Karpas-422 (cell line): ENCODE measurements around the gene TTC33. TPM values are rescaled to one million over a fixed set of nuclear protein-coding genes. Genes with fewer than 3 reads are reported as not detected.

ENCODE experiments used
- DNase-seq: peaks from one replicate; pipeline ENCODE4 v3.0.0-alpha.2; 2015
- H2AFZ ChIP-seq: fragments of 200-600 bp; sonication (generic); 2 replicates; pipeline ENCODE4 v1.6.1; 2014; ENCODE audit warnings: antibody characterized with exemption, low read length, mixed read lengths
- H3K27ac ChIP-seq: fragments of 200-600 bp; sonication (generic); 2 replicates; pipeline ENCODE4 v1.5.1; 2014; ENCODE audit warnings: mild to moderate bottlenecking, low read length, moderate library complexity
- H3K27me3 ChIP-seq: fragments of 200-600 bp; sonication (generic); 2 replicates; pipeline ENCODE4 v1.6.1; 2014; ENCODE audit warnings: low read length, mixed read lengths
- H3K36me3 ChIP-seq: fragments of 200-600 bp; sonication (generic); 2 replicates; pipeline ENCODE4 v1.6.1; 2014; ENCODE audit warnings: low read length, mixed read lengths; ENCODE audit not compliant: insufficient read depth
- H3K4me1 ChIP-seq: fragments of 200-600 bp; sonication (generic); 2 replicates; pipeline ENCODE4 v1.6.1; 2014; ENCODE audit warnings: mild to moderate bottlenecking, low read length, mixed read lengths
- H3K4me2 ChIP-seq: fragments of 200-600 bp; sonication (generic); 2 replicates; pipeline ENCODE4 v1.6.1; 2014; ENCODE audit warnings: low read length, low read depth, mild to moderate bottlenecking; ENCODE audit not compliant: poor library complexity, severe bottlenecking
- H3K4me3 ChIP-seq: fragments of 200-600 bp; sonication (generic); 2 replicates; pipeline ENCODE4 v1.5.1; 2014; ENCODE audit warnings: mild to moderate bottlenecking, antibody characterized with exemption, low read length, mixed read lengths
- H3K79me2 ChIP-seq: fragments of 200-600 bp; sonication (generic); 2 replicates; pipeline ENCODE4 v1.6.1; 2014; ENCODE audit warnings: mild to moderate bottlenecking, low read length, mixed read lengths
- H3K9ac ChIP-seq: fragments of 200-600 bp; sonication (generic); 2 replicates; pipeline ENCODE4 v1.6.0; 2014; ENCODE audit warnings: low read length
- H3K9me2 ChIP-seq: fragments of 200-600 bp; sonication (generic), shearing (Covaris generic); replicated peaks from 2 replicates; pipeline ENCODE4 v1.6.0; 2014; ENCODE audit warnings: mild to moderate bottlenecking, low read length, moderate library complexity; ENCODE audit not compliant: insufficient read depth
- H3K9me3 ChIP-seq: fragments of 300-700, 200-600 bp; sonication (generic); 2 replicates; pipeline ENCODE4 v1.6.1; 2014; ENCODE audit warnings: low read length, mixed read lengths
- H4K20me1 ChIP-seq: fragments of 200-600 bp; sonication (generic); 2 replicates; pipeline ENCODE4 v1.6.1; 2014; ENCODE audit warnings: mild to moderate bottlenecking, antibody characterized with exemption, low read length, low read depth; ENCODE audit not compliant: insufficient read depth
- total RNA-seq: library from RNA; depleted of rRNA; stranded (reverse); fragments of >200 nt; shearing (Covaris generic); gene quantifications from 2 replicates; pipeline ENCODE4 v1.2.3, GENCODE V29; 2014; ENCODE audit warnings: low replicate concordance

Gene TTC33
- total RNA-seq, 1 experiment from 2014 or later = 18.5 TPM

DNA sequence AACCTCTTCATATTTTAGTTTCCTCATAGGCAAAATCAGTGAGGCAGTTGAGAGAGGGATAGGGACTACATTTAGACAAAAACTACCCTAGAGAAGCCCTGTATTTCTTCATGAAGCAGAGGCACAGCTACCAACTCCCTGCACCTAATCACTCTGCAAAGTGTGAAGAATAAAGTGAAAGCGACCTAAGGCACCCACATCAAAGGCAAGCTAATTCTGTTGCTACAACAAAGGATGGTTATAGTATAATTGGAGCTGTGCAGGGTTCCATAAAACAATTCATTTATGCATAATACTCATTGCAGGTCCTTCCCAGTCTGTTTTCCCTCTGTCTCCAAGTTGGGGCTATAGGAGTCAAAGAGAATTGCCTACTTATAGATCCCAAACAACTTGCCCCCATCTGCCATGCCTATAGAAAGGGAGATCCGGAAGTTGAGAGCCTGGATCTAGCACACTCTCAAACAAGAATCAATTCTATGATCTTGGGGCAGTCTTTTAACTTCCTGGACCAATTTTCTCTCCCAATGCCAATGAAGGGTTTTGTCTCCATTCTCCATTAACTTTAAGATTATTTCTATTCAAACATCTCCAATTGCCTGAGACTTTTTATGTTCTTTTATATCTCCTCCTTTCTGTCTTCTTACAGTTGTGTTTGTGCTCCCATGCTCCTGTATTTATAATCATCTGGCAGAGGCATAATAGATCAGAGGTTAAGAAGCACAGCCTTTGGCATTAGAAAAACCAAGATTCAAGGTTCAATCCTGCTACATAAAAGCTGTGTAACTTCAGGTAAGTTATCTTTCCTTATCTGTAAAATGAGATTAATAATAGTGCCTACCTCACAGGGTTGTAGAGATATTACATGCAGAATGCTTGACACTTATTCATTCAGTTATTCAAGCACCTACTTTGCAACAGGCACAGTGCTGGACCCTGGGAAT is 132.0 kb downstream of the TTC33 start:
- no peaks in the 10 kb centered on the region for H3K9me3 ChIP-seq

DNA sequence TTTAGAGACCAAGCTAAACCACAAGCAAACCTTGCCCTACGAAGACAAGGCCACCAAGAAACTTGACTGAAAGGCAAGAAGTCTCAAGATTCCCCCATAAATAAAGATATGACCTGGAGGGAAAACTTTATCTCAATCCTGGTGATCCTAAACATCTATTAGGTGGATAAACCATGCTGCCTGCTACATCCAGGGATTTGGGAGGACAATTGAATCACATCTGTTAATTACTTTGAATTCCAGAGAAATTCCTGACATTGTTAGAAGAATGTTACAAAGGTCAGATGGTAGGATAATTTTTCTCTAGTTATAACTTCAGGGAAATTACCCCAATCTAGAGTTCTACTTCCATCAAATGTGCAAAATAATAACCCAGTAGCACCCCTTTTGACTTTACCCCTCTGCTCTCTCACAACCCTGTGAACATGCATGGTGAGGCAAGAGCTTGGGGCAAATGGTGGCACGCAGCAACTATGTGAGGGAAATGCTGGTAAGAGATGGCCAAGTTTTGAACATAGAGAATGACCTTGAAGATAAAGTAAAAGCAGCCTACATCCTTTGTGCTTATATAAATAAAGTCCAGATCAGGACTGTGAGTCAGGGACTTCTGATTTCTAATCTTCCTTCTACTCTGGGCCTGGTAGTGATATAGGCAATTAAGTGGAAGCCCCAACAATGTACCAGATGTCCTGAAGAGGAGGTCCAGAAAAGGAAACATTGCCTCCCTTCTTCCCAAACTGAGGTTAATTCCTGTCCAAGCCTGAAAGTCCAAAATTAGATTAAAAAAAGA is 133.1 kb downstream of the TTC33 start:
- Histone ChIP-seq H3K4me1 (no peaks in the 10 kb centered on the region), H3K27ac (no peak overlapping the region), H3K27me3 (no peaks in the 10 kb centered on the region), H3K9me2 (no peaks in the 10 kb centered on the region), H4K20me1 (no peaks in the 10 kb centered on the region), H3K9me3 (no peaks in the 10 kb centered on the region), H3K4me2 (no peak overlapping the region), H3K9ac (no peak overlapping the region), H3K36me3 (no peaks in the 10 kb centered on the region), H2AFZ (no peak overlapping the region), H3K4me3 (no peak overlapping the region), H3K79me2 (no peaks in the 10 kb centered on the region)
- no peak for DNase-seq

More for the DNA sequence above, 132.0 kb downstream of the TTC33 start:
- H3K9ac ChIP-seq = no peak overlapping the region
- no peaks in the 10 kb centered on the region for H3K4me1 ChIP-seq
- H3K9me2 ChIP-seq = no peaks in the 10 kb centered on the region
- no peak overlapping the region for H2AFZ ChIP-seq
- DNase-seq = no peak
- H3K4me2 ChIP-seq = no peak overlapping the region
- no peaks in the 10 kb centered on the region for H3K79me2 ChIP-seq
- no peak overlapping the region for H3K27ac ChIP-seq
- H3K27me3 ChIP-seq = no peaks in the 10 kb centered on the region
- no peaks in the 10 kb centered on the region for H4K20me1 ChIP-seq
- H3K4me3 ChIP-seq = no peak overlapping the region
- no peaks in the 10 kb centered on the region for H3K36me3 ChIP-seq

DNA sequence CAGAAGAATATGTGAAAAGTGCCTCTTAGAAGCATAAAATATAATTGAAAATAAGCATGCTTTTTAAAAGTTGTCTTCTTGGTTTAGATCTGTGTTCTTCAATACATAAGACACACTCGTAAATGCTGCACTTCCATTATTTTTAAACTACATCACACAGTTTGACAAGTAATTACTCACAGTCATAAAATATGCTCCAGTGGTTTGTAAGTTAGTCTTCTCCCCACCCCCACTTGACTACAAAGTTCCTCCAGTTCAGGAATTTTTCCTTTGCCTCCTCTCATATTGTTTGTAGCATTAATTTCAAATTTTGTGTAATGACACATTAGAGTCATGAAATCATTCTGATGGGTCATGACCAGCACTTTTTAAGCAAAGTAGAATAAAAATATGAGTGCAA is 136.3 kb downstream of the TTC33 start:
- no peaks in the 10 kb centered on the region for H4K20me1 ChIP-seq
- H3K9me3 ChIP-seq = no peaks in the 10 kb centered on the region
- DNase-seq = no peak
- no peak overlapping the region for H3K9ac ChIP-seq
- H3K4me2 ChIP-seq = no peak overlapping the region
- no peaks in the 10 kb centered on the region for H3K9me2 ChIP-seq
- no peak overlapping the region for H3K27ac ChIP-seq
- no peaks in the 10 kb centered on the region for H3K36me3 ChIP-seq
- no peaks in the 10 kb centered on the region for H3K79me2 ChIP-seq
- H3K4me3 ChIP-seq = no peak overlapping the region
- H3K27me3 ChIP-seq = no peaks in the 10 kb centered on the region
- no peak overlapping the region for H2AFZ ChIP-seq
- H3K4me1 ChIP-seq = no peaks in the 10 kb centered on the region

DNA sequence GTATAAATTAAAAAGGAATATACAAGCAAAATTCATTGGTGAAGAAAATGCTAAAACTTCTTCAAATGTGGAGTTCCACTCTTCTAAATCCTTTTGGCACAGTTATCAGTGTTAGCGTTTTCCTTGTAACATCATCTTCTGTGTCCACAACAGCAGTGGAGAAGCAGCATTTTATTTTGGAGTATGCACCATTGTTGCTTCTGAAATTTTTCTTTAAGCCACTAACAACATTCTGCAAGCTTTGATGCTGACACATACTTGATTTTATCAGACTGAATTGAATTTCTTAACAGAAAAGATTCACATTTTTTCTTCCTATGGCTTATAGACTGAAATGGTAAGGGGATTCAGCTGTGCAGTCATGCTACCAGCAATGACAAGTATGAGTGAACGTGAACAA is 136.8 kb downstream of the TTC33 start:
- H4K20me1 ChIP-seq = no peaks in the 10 kb centered on the region
- no peak overlapping the region for H3K9ac ChIP-seq
- no peak overlapping the region for H2AFZ ChIP-seq
- H3K79me2 ChIP-seq = no peaks in the 10 kb centered on the region
- no peaks in the 10 kb centered on the region for H3K27me3 ChIP-seq
- H3K9me3 ChIP-seq = no peaks in the 10 kb centered on the region
- H3K4me1 ChIP-seq = no peaks in the 10 kb centered on the region
- no peak overlapping the region for H3K27ac ChIP-seq
- no peaks in the 10 kb centered on the region for H3K9me2 ChIP-seq
- H3K36me3 ChIP-seq = no peaks in the 10 kb centered on the region
- no peak overlapping the region for H3K4me3 ChIP-seq
- no peak overlapping the region for H3K4me2 ChIP-seq
- DNase-seq = no peak

DNA sequence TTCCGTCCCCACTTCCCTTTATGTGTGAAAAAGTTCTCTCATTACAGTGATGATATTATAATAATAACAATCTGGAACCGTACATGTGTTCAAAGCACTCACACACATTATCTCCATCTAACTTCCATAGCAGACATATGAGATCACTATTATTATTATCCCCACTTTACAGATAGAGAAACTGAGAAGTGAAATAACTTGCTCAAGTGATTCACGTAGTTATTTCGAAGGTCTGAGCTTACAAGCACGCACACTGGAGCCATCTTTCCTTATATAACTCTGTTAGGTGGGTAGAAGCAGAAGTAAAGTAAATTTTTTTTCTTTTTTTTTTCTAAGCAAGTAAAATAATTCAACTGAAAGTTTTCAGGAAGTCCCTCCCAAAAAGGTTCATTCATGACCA is 139.0 kb downstream of the TTC33 start:
- Histone ChIP-seq H3K36me3 (no peaks in the 10 kb centered on the region), H3K4me3 (no peak overlapping the region), H3K27ac (no peak overlapping the region), H3K4me1 (no peaks in the 10 kb centered on the region), H3K4me2 (no peak overlapping the region), H3K27me3 (no peaks in the 10 kb centered on the region), H3K9ac (no peak overlapping the region), H3K9me2 (no peaks in the 10 kb centered on the region), H2AFZ (no peak overlapping the region), H4K20me1 (no peaks in the 10 kb centered on the region), H3K9me3 (no peaks in the 10 kb centered on the region), H3K79me2 (no peaks in the 10 kb centered on the region)
- no peak for DNase-seq

DNA sequence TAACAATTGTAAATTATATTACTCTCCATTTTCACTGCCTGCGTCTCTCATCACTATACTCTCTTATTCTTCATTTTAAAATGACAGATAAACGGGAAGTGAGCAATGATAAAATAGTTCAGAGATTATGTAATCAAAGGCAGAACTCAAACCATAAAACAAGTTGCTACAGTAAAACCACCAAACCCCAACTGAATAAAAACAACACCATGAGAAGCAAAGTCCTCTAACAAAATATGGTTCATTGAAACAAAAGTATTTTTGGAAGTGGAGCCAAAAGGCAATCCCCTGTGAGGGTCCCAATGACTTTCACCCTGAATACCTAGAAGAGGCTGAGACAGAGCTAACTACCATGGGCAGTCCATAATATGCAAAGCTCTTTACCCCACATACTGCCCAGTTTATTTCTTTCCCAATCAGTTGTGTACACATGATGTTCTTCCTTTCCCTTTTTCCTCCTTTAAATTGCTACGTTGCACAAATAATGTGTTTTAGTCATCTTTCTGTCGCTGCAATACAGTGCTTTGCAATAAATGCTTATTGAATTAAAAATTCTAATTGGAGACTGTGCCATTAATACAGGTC is 140.1 kb downstream of the TTC33 start:
- no peaks in the 10 kb centered on the region for H3K4me1 ChIP-seq
- no peak for DNase-seq
- no peaks in the 10 kb centered on the region for H3K27me3 ChIP-seq
- H3K27ac ChIP-seq = no peak overlapping the region
- H3K4me2 ChIP-seq = no peak overlapping the region
- H3K79me2 ChIP-seq = no peaks in the 10 kb centered on the region
- H2AFZ ChIP-seq = no peak overlapping the region
- no peaks in the 10 kb centered on the region for H3K9me2 ChIP-seq
- no peaks in the 10 kb centered on the region for H3K9me3 ChIP-seq
- no peak overlapping the region for H3K9ac ChIP-seq
- no peak overlapping the region for H3K4me3 ChIP-seq
- no peaks in the 10 kb centered on the region for H4K20me1 ChIP-seq
- no peaks in the 10 kb centered on the region for H3K36me3 ChIP-seq

DNA sequence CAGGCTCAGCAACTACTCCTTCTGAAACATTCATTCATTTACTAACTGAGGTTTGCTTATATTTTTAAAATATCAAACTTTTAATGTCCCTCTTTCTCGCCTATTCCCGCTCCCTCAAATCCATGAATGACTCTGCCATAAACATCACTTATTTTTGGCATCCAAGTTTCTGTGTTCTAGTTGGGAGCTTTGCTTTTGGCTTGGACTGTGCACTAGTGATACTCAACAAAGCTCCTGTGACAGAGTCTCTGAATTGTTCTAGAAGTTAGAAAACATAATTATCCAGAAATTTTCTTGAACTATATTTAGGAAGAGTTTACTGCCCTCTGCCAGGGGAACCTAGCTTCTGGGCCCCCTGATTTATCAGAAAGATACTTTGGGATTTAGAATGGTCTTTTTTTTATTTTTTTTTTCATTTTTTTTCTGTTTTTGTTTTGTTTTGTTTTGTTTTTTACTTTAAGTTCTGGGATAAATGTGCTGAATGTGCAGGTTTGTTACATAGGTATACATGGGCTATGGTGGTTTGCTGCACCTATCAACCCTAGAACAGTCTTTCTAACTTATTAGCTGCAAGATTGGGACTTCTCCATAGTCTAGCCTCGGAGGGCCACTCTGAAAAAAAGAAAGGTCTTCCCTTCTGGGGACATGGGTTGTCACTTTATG is 140.7 kb downstream of the TTC33 start:
- H3K4me2 ChIP-seq = no peak overlapping the region
- H3K27ac ChIP-seq = no peak overlapping the region
- H2AFZ ChIP-seq = no peak overlapping the region
- H4K20me1 ChIP-seq = no peaks in the 10 kb centered on the region
- no peaks in the 10 kb centered on the region for H3K9me2 ChIP-seq
- no peak overlapping the region for H3K9ac ChIP-seq
- no peak for DNase-seq
- no peak overlapping the region for H3K4me3 ChIP-seq
- H3K79me2 ChIP-seq = no peaks in the 10 kb centered on the region
- H3K36me3 ChIP-seq = no peaks in the 10 kb centered on the region
- H3K9me3 ChIP-seq = no peaks in the 10 kb centered on the region
- H3K27me3 ChIP-seq = no peaks in the 10 kb centered on the region
- no peaks in the 10 kb centered on the region for H3K4me1 ChIP-seq

DNA sequence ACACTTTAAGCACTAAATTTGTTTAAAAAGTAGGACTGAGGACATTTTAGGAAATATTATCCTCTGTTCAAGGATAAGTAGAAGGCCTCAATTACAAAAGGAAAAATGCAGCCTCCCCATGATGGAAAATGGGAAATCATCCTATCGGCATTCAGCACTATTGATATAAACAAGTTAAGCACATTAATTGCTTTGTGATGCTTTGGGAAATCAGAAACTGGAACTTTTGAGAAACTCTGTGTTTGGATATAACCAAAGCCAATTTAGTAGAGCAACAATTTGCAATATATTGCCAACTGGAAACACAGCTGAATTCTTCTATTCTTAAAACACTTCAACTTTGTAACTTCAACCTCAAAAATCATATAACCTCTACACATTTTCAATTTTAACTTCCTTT is 141.3 kb downstream of the TTC33 start:
- Histone ChIP-seq H3K27ac (no peak overlapping the region), H3K9me2 (no peaks in the 10 kb centered on the region), H3K27me3 (no peaks in the 10 kb centered on the region), H4K20me1 (no peaks in the 10 kb centered on the region), H3K9ac (no peak overlapping the region), H3K4me1 (no peaks in the 10 kb centered on the region), H3K4me3 (no peak overlapping the region), H3K4me2 (no peak overlapping the region), H3K9me3 (no peaks in the 10 kb centered on the region), H3K79me2 (no peaks in the 10 kb centered on the region), H3K36me3 (no peaks in the 10 kb centered on the region), H2AFZ (no peak overlapping the region)
- no peak for DNase-seq
